ENCODE data around the gene NBEA.

The NBEA gene

DNA sequence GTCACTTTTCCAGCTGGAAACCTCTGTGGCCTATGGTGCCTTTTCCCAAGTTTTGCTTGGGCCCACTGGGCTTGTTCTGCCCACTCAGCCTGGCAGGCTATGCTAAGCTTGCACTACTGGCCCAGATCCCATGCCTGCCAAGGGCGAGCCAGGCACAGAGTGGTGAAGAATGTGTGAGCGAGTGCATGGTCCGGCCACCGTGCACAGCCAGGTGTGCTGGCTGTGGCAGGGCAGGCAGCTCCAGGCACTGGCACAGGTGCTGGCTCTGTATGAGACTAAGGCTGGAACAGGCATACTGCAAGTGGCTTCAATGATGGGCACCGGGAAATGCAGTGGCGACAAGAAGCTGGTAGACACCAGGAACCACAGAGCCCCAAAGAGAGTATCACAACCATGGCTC, 584.5 kb downstream of the NBEA start:
- DNase-seq: no peak

- DNase-seq: no peak
These were observed 585.4 kb downstream of the NBEA start for GRCh38 chr13:35527451-35527850.

DNA sequence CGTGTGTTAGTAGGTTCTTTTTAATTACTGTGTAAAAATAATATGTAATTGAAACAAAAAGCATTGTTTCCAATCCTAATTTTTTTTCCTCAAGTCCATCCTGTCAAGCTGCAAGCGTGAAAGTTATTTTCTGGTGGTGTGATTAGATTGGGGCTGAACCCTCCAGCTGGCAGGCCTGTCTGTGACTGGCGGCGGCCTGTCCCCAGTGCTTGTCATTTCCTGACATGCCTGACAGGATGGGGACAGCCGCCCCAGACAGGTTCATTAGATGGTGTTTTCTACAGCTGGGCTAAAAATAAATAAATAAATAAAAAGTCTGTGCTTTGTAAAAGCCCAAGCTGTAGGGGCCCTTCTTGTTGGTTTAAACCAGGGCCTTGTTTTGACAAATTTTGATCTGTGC, 588.1 kb downstream of the NBEA start:
- DNase-seq: no peak

DNA sequence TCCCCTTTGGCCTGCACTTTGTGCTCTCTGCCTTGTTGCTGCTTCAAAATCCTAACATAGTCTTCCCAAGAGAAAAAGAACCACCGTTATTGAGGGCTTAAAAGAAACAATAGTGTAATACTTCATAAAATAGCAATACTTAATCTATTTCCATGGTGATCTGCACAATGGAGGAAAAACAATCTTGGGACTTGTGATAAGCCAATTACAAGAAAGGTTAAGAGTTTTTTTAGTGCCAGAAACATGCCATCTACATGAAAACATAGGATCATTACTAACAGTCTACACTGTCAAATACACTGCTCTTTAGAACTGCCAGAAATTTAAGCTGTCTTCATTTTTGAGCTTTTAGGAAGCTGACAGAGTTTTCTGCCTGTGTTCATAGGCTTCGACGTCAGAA, 588.5 kb downstream of the NBEA start:
- no peak for DNase-seq

GRCh38 chr13:35531526-35531925, 589.5 kb downstream of the NBEA start:
- DNase-seq: no peak

GRCh38 chr13:35534343-35534742, 592.3 kb downstream of the NBEA start:
- no peak for DNase-seq

DNA sequence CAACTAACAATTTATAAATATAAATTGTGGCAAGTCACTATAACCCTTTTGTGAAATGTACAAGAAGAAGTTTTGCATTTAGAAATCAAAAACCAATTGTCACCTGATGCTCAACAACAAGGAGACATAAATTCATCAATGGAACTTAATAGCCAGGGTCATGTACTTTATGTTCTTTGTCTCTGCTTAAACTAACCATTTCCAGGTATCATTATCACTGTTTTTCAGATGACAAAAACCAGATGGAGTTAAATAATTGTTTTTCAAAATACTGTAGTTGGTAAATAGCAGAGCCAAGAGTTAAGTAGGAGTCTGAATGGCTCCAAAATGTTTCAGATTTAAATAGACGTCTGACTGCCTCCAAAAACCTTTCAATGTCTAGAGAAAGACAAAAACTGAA, 606.7 kb downstream of the NBEA start:
- DNase-seq: no peak

GRCh38 chr13:35549481-35549880, 607.4 kb downstream of the NBEA start:
- no peak for DNase-seq

GRCh38 chr13:35552172-35552844, 610.2 kb downstream of the NBEA start:
- no peak for DNase-seq

DNA sequence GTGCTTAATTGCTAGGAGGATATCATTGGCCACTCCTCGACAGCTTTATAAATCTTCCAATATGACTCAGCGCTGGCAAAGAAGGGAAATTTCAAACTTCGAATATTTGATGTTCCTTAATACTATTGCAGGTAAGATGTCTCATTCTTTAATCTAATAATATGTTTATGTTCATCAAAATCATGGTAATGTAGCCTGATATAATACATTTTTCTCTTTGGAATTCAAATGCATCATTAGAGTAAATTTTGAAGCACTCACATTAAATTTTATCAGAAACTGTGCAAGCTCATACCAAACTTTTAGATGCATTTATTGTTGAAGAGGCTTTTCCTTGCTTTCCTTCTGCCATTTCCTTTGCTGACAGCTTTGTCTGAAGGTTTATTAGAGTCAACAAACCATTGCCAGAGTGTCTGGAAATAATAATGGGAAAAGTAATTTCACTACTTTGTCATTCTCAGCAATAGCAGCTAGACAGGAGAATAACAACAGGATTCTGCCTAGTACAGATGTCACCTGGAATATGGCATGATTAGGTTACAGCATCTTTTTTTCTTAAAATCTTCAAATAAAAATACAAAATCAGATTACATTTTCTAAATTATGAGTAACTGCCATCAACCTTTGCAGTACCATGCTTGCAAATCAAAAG, 613.0 kb downstream of the NBEA start:
- no peak for DNase-seq

- no peak for DNase-seq
These were observed 615.4 kb downstream of the NBEA start for GRCh38 chr13:35557475-35557874.

DNA sequence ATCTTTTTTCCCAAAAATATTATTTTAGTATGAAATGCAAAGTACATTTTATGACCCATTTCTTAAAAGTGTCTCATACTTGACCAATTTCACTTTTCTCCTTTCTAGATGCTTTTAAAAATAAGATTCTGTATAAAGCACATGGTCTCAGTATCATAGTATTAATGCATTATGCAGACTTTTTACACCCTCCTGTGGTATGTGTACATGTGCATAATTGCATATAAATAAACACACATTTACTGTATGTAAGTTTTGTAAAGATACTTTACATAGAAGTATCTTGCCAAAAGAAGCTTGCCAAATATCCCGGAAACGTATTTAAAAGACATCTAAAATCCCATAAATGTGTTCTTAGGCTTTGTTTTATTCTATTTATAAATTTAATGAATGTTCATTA, 619.5 kb downstream of the NBEA start:
- DNase-seq: no peak

DNA sequence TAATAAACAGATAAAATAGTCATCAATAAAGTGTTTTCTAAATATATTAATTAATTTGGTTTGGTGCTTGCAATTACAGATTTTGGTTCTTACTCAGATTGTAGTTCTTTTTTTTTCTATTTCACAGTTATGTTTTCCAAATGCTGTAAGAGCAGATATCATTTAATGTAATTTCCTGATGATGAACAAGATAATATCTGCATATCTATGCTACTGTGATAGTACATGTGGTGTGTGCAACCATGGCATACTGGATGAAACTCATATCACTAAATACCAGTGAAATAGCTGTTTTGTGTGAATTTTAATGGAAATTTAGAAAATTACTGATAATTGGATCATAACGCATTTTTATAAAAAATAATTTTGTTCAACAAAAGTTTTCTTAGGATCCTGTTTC, 623.2 kb downstream of the NBEA start:
- DNase-seq: no peak

DNA sequence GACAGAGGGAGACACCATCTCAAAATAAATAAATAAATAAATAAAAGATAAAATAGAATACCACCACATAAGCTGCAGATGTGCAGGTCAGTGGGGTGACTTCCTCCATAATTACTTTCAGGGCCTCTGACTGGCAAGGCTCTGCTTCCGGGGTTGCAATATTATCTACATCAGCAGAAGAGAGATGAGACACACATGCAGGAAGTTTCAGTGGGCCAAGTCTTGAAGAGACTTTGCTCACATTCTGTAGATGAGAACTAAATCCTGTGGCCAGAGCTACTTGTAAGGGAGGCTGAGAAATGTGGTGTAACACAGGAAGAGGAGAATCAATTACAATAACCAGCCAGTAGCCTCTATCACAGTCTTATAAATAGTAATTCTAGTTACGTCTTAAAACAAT, 624.3 kb downstream of the NBEA start:
- no peak for DNase-seq

DNA sequence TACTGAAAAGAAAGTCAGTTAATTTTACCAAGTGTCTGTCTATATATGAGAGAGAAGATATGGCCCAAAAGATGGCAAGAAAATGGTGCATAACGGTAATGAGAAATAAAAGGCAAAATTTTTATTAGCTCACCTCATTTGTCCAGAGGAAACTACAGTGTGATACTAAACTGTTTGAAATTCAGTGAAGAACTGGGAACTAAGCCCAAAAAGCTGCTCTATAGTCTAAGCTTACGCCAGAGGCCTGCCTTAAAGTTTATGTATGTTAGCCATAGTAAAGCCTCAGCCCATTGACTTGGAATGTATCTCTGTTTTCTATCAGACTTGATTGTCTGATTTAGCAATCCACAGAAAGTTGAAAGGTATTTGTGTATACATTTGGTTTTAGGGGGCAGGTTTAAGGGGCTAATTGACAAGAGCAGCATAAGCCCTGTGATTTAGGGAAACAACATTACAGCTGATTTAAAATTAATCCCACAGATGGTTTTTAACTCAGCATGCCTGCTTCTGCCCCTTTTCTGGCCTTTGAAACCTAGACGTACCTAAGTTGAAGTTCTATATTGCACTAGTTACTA, 625.4 kb downstream of the NBEA start:
- DNase-seq: no peak

GRCh38 chr13:35573639-35574038, 631.6 kb downstream of the NBEA start:
- DNase-seq: no peak

- no peak for DNase-seq
These were observed 650.4 kb downstream of the NBEA start for GRCh38 chr13:35592457-35592856.

DNA sequence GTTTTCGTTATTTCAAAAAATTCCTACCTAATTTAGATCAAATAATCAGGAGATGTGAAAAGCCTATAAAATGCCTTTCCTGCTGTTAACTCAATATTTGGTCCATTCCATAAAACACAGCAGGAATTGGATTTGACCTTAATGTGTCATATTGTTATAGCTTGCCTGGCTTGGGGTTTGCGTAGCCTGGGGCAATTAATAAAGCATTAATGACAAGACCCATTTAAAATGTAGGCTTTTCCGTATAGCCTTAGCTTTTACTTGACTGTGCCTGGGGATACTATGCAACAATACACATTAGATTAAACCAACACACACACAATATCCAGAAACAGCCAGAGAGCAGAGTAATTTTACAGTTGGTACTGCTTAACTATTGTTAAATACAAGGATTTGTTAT, 651.6 kb downstream of the NBEA start:
- no peak for DNase-seq

DNA sequence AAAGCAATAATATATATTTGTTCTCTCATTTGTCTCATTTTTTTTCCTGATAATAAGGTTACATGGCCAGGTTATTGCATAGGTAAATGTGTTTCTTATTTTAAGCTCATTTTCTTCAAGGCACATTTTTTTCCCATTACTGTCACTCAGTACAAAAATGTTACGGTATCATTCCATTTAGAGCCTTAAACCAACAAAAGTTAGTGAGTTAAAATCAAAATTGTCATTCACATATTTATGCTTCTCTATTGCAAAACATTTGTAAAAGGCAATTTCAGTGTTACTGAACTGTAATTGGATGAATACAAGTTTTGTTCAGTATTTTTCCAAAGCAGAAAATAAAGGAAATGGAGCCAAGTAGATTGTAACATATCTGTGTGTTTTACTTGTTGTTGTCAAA, 652.0 kb downstream of the NBEA start:
- no peak for DNase-seq

GRCh38 chr13:35595181-35595580, 653.1 kb downstream of the NBEA start:
- no peak for DNase-seq

DNA sequence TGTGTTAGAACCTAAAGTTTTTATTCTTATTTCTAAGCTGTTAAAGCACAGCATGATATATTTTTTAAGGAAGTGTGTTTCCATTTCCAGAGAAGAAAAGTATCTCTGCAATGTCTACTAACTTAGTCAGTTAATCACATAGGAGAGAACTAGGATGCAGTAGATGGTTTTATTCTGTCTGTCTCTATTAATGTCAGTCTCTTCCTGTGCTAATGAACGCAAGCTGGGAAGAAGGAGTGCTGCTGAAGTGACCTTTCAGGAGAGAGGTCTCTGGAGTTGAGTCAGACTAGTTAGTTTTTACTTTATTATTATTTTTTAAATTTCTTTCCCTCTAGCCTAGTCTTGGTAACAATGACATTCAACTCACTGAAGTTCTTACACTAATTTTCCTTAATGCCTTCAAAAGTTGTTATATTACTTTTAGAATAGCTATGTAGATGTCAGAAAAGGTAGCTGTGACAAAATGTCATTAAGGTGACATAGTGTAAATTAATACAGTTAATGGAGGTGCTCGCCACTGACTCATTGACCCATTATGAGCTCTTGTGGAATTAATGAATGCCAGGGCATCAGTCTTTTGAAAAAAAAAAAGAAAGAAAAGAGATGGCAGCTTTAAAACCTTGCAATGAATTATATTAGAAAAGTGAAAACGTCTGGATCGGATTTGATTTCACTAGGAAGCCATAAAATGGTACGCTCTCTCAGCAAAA, 654.4 kb downstream of the NBEA start:
- DNase-seq: no peak

GRCh38 chr13:35597451-35597850, 655.4 kb downstream of the NBEA start:
- no peak for DNase-seq

DNA sequence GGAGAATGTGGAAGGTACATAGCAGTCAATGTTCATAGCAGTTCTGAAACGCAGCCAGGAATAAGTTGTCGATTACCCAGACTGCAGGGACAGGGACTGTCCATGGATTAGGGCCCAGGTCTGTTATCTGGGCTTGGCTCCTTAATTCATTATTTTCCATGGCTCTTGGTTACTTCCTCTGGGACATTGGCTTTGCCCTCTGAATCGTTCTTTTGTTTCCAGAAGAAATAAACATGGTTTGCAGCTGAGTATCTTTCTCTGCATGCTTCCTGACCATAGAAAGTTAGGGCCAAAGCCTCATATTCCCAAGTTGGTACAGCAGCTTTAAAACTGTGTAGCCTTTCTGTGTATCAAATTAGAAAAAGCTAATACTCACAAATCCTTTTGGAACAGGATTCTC, 656.2 kb downstream of the NBEA start:
- DNase-seq: no peak

- no peak for DNase-seq
These were observed 656.8 kb downstream of the NBEA start for GRCh38 chr13:35598790-35599369.

Data from activated CD4-positive, alpha-beta T cell treated with anti-CD3 and anti-CD28 coated beads, Interleukin-2, amount 50 U/mL, for 4 hours (primary cell).